HL-60 (cell line): ENCODE measurements around the gene ZNF507.

ENCODE experiments used
- DNase-seq, 2 experiments: peaks; one replicate each; pipeline ENCODE4 v3.0.0-alpha.2; 2010 to 2020; ENCODE audit warnings: low read depth in 1 of 2, low spot score in 1 of 2
- H3K27ac ChIP-seq: fragments of 250-450 bp; sonication (Bioruptor Pico); replicated peaks from 2 replicates; pipeline ENCODE4 v1.5.1; 2020; ENCODE audit warnings: mild to moderate bottlenecking, moderate library complexity
- H3K27me3 ChIP-seq: fragments of 250-450 bp; sonication (Bioruptor Pico); 2 replicates; pipeline ENCODE4 v1.5.1; 2021; ENCODE audit warnings: mild to moderate bottlenecking, moderate library complexity; ENCODE audit not compliant: insufficient read depth, poor library complexity, severe bottlenecking
- H3K4me3 ChIP-seq: replicated peaks from 2 replicates; pipeline ENCODE4 v1.5.1; 2011; ENCODE audit warnings: mild to moderate bottlenecking, control low read depth, low read length; ENCODE audit not compliant: insufficient read depth
- GABPA ChIP-seq: IDR thresholded peaks from 2 replicates; pipeline ENCODE4 v1.6.1; 2012; ENCODE audit warnings: low read depth
- POLR2AphosphoS5 ChIP-seq: IDR thresholded peaks from 2 replicates; pipeline ENCODE4 v1.6.1; 2012; ENCODE audit warnings: low read depth
- SPI1 ChIP-seq: IDR thresholded peaks from 2 replicates; pipeline ENCODE4 v1.6.1; 2012; ENCODE audit warnings: low read depth, mild to moderate bottlenecking, borderline replicate concordance
- TF ChIP-seq, protein P1 (sequence below): IDR thresholded peaks from 2 replicates; pipeline ENCODE4 v1.6.1; 2012; ENCODE audit warnings: low read depth; ENCODE audit not compliant: insufficient replicate concordance
- TF ChIP-seq, protein P2 (sequence below): IDR thresholded peaks from one replicate; pipeline ENCODE4 v1.5.1; 2011; ENCODE audit warnings: low read length, control low read depth, inconsistent platforms; ENCODE audit not compliant: insufficient read depth

ZNF507 gene

GRCh38 chr19:32415246-32415645 lies 69.8 kb downstream of the ZNF507 start:
- no peak overlapping the region for H3K4me3 ChIP-seq
- H3K27ac ChIP-seq = no peak overlapping the region
- TF ChIP-seq GABPA = no peak
- TF ChIP-seq, protein P1, sequence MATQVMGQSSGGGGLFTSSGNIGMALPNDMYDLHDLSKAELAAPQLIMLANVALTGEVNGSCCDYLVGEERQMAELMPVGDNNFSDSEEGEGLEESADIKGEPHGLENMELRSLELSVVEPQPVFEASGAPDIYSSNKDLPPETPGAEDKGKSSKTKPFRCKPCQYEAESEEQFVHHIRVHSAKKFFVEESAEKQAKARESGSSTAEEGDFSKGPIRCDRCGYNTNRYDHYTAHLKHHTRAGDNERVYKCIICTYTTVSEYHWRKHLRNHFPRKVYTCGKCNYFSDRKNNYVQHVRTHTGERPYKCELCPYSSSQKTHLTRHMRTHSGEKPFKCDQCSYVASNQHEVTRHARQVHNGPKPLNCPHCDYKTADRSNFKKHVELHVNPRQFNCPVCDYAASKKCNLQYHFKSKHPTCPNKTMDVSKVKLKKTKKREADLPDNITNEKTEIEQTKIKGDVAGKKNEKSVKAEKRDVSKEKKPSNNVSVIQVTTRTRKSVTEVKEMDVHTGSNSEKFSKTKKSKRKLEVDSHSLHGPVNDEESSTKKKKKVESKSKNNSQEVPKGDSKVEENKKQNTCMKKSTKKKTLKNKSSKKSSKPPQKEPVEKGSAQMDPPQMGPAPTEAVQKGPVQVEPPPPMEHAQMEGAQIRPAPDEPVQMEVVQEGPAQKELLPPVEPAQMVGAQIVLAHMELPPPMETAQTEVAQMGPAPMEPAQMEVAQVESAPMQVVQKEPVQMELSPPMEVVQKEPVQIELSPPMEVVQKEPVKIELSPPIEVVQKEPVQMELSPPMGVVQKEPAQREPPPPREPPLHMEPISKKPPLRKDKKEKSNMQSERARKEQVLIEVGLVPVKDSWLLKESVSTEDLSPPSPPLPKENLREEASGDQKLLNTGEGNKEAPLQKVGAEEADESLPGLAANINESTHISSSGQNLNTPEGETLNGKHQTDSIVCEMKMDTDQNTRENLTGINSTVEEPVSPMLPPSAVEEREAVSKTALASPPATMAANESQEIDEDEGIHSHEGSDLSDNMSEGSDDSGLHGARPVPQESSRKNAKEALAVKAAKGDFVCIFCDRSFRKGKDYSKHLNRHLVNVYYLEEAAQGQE = no peak
- no peak for TF ChIP-seq POLR2AphosphoS5
- TF ChIP-seq SPI1 = no peak
- TF ChIP-seq, protein P2, sequence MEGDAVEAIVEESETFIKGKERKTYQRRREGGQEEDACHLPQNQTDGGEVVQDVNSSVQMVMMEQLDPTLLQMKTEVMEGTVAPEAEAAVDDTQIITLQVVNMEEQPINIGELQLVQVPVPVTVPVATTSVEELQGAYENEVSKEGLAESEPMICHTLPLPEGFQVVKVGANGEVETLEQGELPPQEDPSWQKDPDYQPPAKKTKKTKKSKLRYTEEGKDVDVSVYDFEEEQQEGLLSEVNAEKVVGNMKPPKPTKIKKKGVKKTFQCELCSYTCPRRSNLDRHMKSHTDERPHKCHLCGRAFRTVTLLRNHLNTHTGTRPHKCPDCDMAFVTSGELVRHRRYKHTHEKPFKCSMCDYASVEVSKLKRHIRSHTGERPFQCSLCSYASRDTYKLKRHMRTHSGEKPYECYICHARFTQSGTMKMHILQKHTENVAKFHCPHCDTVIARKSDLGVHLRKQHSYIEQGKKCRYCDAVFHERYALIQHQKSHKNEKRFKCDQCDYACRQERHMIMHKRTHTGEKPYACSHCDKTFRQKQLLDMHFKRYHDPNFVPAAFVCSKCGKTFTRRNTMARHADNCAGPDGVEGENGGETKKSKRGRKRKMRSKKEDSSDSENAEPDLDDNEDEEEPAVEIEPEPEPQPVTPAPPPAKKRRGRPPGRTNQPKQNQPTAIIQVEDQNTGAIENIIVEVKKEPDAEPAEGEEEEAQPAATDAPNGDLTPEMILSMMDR = no peak
- DNase-seq = no peak
- H3K27me3 ChIP-seq = no peaks in the 10 kb centered on the region

GRCh38 chr19:32415669-32416068 lies 70.3 kb downstream of the ZNF507 start:
- no peak overlapping the region for H3K27ac ChIP-seq
- no peaks in the 10 kb centered on the region for H3K27me3 ChIP-seq
- TF ChIP-seq, protein P1 = no peak
- TF ChIP-seq POLR2AphosphoS5 (no peak), GABPA (no peak), SPI1 (no peak)
- TF ChIP-seq, protein P2 = no peak
- H3K4me3 ChIP-seq = no peak overlapping the region
- DNase-seq = no peak

GRCh38 chr19:32416749-32417456 lies 71.5 kb downstream of the ZNF507 start:
- Histone ChIP-seq H3K27ac (no peak overlapping the region), H3K4me3 (no peak overlapping the region), H3K27me3 (no peaks in the 10 kb centered on the region)
- TF ChIP-seq, protein P1 = no peak
- TF ChIP-seq GABPA (no peak), SPI1 (no peak), POLR2AphosphoS5 (no peak)
- TF ChIP-seq, protein P2 = no peak
- DNase-seq = no peak
